K562 (cell line): ENCODE data around the gene ZNHIT1. TPM values are rescaled to one million over a fixed set of nuclear protein-coding genes. Genes with fewer than 3 reads are reported as not detected.

Experiments
- ATF1 ChIP-seq, 2 experiments: fragments of 450-650 bp in 1 of 2; IDR thresholded peaks; 2 replicates each; pipeline ENCODE4 v1.6.1; 2016; ENCODE audit warnings: missing compliant biosample characterization in 1 of 2, missing genetic modification characterization in 1 of 2
- BRD4 ChIP-seq: fragments of 200-600 bp; sonication (generic); IDR thresholded peaks from 2 replicates; pipeline ENCODE4 v1.6.1; 2017; ENCODE audit warnings: inconsistent platforms
- CBX3 ChIP-seq, 2 experiments: IDR thresholded peaks; 1 replicate in 1 of 2; 2 replicates in 1 of 2; pipeline ENCODE4 v1.6.1; 2012; ENCODE audit warnings: inconsistent platforms in 2 of 2, low read length in 2 of 2, borderline replicate concordance in 1 of 2, control low read depth in 1 of 2
- CEBPB ChIP-seq: fragments of 450-650 bp; IDR thresholded peaks from 2 replicates; pipeline ENCODE4 v1.6.1; 2016; ENCODE audit warnings: missing genetic modification characterization, missing compliant biosample characterization
- HINFP ChIP-seq: fragments of 450-650 bp; conservative IDR thresholded peaks from 2 replicates; pipeline ENCODE4 v1.6.1; 2016; ENCODE audit warnings: missing genetic modification characterization, low read depth, mild to moderate bottlenecking, control low read depth, missing compliant biosample characterization
- KDM1A ChIP-seq, 2 experiments: fragments of 450-650 bp; IDR thresholded peaks; 2 replicates each; pipeline ENCODE4 v1.6.1; 2016; ENCODE audit warnings: mild to moderate bottlenecking in 2 of 2
- MAZ ChIP-seq, 2 experiments: fragments of 450-650 bp in 1 of 2; sonication (generic) in 1 of 2; formaldehyde crosslinking; IDR thresholded peaks in 1 of 2; conservative IDR thresholded peaks in 1 of 2; 2 replicates each; pipeline versions ENCODE4 v1.4.0 to v1.5.0; 2020; ENCODE audit warnings: mild to moderate bottlenecking in 1 of 2, missing genetic modification reagents in 1 of 2
- MIER1 ChIP-seq: fragments of 450-650 bp; IDR thresholded peaks from 2 replicates; pipeline ENCODE4 v1.6.1; 2016; ENCODE audit warnings: antibody characterized with exemption, mild to moderate bottlenecking, low read depth
- NCOA2 ChIP-seq, 2 experiments: fragments of 450-650 bp; IDR thresholded peaks; 2 replicates each; pipeline ENCODE4 v1.6.1; 2018; ENCODE audit warnings: mild to moderate bottlenecking in 2 of 2, moderate library complexity in 1 of 2; ENCODE audit not compliant: partially characterized antibody in 2 of 2
- RERE ChIP-seq: sonication (generic); formaldehyde crosslinking; IDR thresholded peaks from 2 replicates; pipeline ENCODE4 v1.8.0; 2023; ENCODE audit warnings: missing genetic modification reagents, mild to moderate bottlenecking, borderline replicate concordance
- SAP30 ChIP-seq: fragments of 200-600 bp; sonication (generic); IDR thresholded peaks from 2 replicates; pipeline ENCODE4 v1.6.1; 2012; ENCODE audit warnings: borderline replicate concordance, low read depth, mild to moderate bottlenecking, moderate library complexity, low read length, control low read depth, inconsistent platforms; ENCODE audit not compliant: insufficient read depth, poor library complexity, severe bottlenecking
- YY1 ChIP-seq, 3 experiments: IDR thresholded peaks; 2 replicates each; pipeline ENCODE4 v1.6.1; 2011; ENCODE audit warnings: low read length in 2 of 3, mild to moderate bottlenecking in 2 of 3, moderate library complexity in 2 of 3, borderline replicate concordance in 1 of 3, control low read depth in 1 of 3, low read depth in 1 of 3; ENCODE audit not compliant: insufficient read depth in 3 of 3, insufficient replicate concordance in 2 of 3, control insufficient read depth in 1 of 3, insufficient read length in 1 of 3; ENCODE audit errors: extremely low read depth in 1 of 3
- ZNF263 ChIP-seq: sonication (generic); formaldehyde crosslinking; IDR thresholded peaks from 2 replicates; pipeline ENCODE4 v1.8.0; 2022; ENCODE audit warnings: mild to moderate bottlenecking, missing genetic modification reagents, borderline replicate concordance
- ZNF41 ChIP-seq: fragments of 250-450 bp; sonication (Bioruptor Pico); conservative IDR thresholded peaks from 2 replicates; pipeline ENCODE4 v1.4.0; 2020; ENCODE audit warnings: mild to moderate bottlenecking
- ZNF76 ChIP-seq: fragments of 250-450 bp; sonication (Bioruptor Pico); IDR thresholded peaks from 2 replicates; pipeline ENCODE4 v1.4.0; 2020; ENCODE audit warnings: mild to moderate bottlenecking, moderate library complexity, borderline replicate concordance
- polyA plus RNA-seq, 8 experiments: library from polyadenylated mRNA; depleted of rRNA in 4 of 8; stranded (reverse) in 5 of 8; unstranded in 3 of 8; fragments of >200 nt; fragmentation: Nextera tagmentation in 2 of 8; fragmentation: Illumina TruSeq in 1 of 8; extraction: Ambion mirVana in 2 of 8; extraction: Trizol in 1 of 8; gene quantifications; 2 replicates each; pipeline versions ENCODE4 v1.2.1 to v1.2.3, GENCODE V29; 2011 to 2014; ENCODE audit warnings: inconsistent platforms in 1 of 8, missing spikeins in 1 of 8
- total RNA-seq, 7 experiments: library from RNA; depleted of rRNA in 6 of 7; stranded (reverse); fragments of >200 nt in 6 of 7; fragmentation: Illumina TruSeq in 2 of 7; extraction: Trizol in 2 of 7; gene quantifications; 2 replicates each; pipeline versions ENCODE4 v1.2.1 to v1.2.3, GENCODE V29; 2011 to 2021; ENCODE audit warnings: low replicate concordance in 1 of 7
- TF ChIP-seq, protein P1 (sequence below): sonication (generic); formaldehyde crosslinking; IDR thresholded peaks from 2 replicates; pipeline ENCODE4 v1.9.0; 2022; ENCODE audit warnings: mild to moderate bottlenecking, missing genetic modification reagents

Gene ZNHIT1
- total and polyA plus RNA-seq, 9 of the 15 experiments (the other 6 are each of a cell fraction or from before 2014, with no cell fraction given): 6.4 to 162 (median 70.1) TPM

DNA sequence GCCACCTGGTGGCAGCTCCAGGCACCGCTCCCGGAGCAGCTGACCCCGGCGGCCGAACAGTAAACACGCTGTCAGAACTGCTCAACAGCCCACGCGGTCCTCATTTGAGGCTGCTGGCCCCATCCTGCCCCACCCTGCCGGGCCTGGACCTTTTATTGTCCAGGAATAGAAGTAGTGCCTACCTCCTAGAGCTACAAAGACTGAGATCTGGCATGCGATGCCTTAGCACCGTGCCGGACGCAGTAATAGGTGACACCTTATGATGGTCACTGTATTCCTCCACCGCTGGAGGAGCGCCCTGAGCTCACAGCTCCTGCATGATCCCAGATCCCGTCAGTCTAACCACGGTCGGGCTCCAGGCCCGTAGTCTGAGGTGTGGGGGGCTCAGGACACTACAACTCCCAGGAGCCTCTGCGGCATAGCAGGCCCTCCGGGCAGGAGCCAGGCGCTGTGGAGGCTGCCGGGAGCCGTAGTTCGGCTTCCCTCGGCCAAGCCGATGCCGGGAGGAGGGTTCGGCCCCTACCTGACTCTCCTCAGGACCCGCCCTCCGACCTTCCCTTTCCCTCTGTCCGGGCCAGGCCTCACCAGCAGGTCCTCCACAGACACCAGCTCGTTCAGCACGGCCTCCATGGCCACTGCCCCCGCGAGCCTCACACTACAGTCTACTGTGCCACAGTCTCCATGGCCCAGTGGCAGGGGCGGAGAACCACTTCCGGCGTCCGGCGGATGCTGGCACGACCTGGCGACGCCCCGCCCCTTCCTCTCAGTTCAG, 26.6 kb downstream of the ZNHIT1 start, which contains the start of gene FIS1 (continued):
- peak; percentile 86 for TF ChIP-seq HINFP (tag)
- 0 out of 2 replicates have a peak, but pooled peaks have one; percentile 48 for TF ChIP-seq MIER1
- no peak for TF ChIP-seq RERE (CRISPR knock-in tag)
- TF ChIP-seq CEBPB: 0 out of 2 replicates have a peak, but pooled peaks have one; percentile 60
- TF ChIP-seq NCOA2 (IDR thresholded peaks at IDR 0.05; ENCODE audit: partially characterized antibody in 2 of 2): no peak
- no peak for TF ChIP-seq ZNF41 (CRISPR knock-in tag)
- TF ChIP-seq ZNF263 (CRISPR knock-in tag): peak; percentile 41; the same call in 1 of the 2 replicates
- no peak for TF ChIP-seq ATF1 (CRISPR knock-in tag; IDR thresholded peaks at IDR 0.05)
- TF ChIP-seq ATF1 (tag; IDR thresholded peaks at IDR 0.05): peak; percentile 75
- 0 out of 2 replicates have a peak, but pooled peaks have one; percentile 60 for TF ChIP-seq BRD4
- peak; percentile 76 to 95 for TF ChIP-seq MAZ (CRISPR knock-in tag; conservative IDR thresholded peaks at IDR 0.05 in 1 of 2, IDR thresholded peaks at IDR 0.05 in 1 of 2)
- peak; percentile 81; the same call in 1 of the 2 replicates for TF ChIP-seq ZNF76 (CRISPR knock-in tag)
- peak; percentile 71 for TF ChIP-seq SAP30
- TF ChIP-seq, protein P1, sequence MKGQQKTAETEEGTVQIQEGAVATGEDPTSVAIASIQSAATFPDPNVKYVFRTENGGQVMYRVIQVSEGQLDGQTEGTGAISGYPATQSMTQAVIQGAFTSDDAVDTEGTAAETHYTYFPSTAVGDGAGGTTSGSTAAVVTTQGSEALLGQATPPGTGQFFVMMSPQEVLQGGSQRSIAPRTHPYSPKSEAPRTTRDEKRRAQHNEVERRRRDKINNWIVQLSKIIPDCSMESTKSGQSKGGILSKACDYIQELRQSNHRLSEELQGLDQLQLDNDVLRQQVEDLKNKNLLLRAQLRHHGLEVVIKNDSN (CRISPR knock-in tag): peak; percentile 74
- peak in 2 of 3 experiments; percentile 71 to 83 for TF ChIP-seq YY1 (IDR thresholded peaks at IDR 0.05; ENCODE audit: borderline replicate concordance in 1 of 3, control insufficient read depth in 1 of 3, extremely low read depth in 1 of 3, insufficient read depth in 3 of 3, insufficient read length in 1 of 3, insufficient replicate concordance in 2 of 3, low read depth in 1 of 3, low read length in 2 of 3)
- no peak for TF ChIP-seq KDM1A (IDR thresholded peaks at IDR 0.05)
- peak in 1 of 2 experiments; percentile 81; a peak in 1 of 3 replicates for TF ChIP-seq CBX3 (IDR thresholded peaks at IDR 0.05; ENCODE audit: borderline replicate concordance in 1 of 2, low read length in 2 of 2)
